ENCODE data around the gene ZNF680.
A peak's percentile ranks its signal among the peaks of the same experiment; 100 is the strongest.
"Not testable (repeated sequence)": the region's sequence is repeated elsewhere in the genome, so short reads cannot be mapped to it uniquely, and the experiment has no call there.

ZNF680 gene

DNA sequence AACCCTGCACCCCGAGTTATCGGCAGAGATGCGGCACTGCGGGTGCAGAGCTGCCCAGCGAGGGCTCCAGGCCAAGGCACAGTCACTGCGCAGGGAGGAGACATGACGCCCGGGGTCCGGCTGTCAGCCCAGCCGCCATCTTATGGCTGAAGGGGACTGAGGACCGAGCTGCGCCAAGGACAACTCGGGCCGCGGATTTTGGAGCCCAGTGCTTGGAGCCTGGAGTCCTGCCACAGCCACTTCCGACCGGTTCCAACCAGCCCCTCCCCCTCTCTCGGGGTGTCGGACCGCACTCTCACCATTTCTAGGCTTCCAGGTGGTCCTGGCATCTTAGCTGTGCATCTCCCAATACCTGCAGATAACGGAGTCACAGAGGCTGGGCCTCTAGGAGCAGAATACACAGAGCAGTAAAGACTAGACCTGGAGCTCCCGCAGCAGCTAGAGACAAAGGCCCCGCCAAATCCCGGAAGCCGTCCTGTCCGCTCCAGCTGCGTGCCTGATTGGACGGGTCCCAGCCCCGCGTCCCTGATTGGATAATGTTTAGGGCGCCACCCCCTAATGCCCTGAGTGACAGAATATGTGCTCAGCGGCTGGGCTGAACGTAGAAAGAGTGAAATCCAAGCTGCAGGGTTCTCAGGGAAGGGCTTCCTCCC lies at the start of gene ZNF680:
Gene ZNF680, minus strand, starts transcription at position 446 of the 653 bp plus-strand sequence. Its CDS starts 117 bp downstream, at position 329.
- Mint-ChIP-seq H3K4me3 (peak within 1 kb of the TSS; percentile 100), H3K9me3 (peaks cover 11 to 20% of the 10 kb centered on the region in 2 donors), H3K4me1 (peaks cover 26% of the 10 kb centered on the region), H3K27me3 (no peaks in the 10 kb centered on the region), H3K27ac (peak within 1 kb of the TSS; percentile 100)
- DNase-seq (peak; percentile 83 to 92), ATAC-seq (peak; percentile 100)

DNA sequence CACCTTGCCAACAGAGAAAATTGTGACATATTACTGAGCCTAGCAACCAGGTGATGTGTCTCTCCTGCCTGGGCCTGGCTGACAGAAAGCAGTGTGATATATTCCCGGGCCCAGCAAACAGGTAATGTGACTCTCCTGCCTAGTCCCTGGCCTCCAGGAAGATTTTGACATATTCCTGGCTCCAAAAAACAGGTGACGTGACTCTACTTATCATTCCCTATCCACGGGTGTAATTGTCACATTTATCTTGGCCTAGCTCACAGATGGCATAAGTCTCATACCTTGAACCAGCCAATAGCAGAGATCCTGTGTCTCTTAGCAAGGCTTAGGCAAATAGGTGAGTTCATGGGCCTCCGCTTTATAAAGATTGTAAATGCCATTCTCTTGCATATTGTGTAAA lies 49.6 kb upstream of the ZNF680 start:
- ATAC-seq, result no peak
- no peak for DNase-seq
- Mint-ChIP-seq H3K9me3 (peaks cover 0 to 7% of the 10 kb centered on the region in 2 donors), H3K4me1 (no peaks in the 10 kb centered on the region), H3K27ac (no peak overlapping the region), H3K27me3 (no peaks in the 10 kb centered on the region), H3K4me3 (no peak overlapping the region)

DNA sequence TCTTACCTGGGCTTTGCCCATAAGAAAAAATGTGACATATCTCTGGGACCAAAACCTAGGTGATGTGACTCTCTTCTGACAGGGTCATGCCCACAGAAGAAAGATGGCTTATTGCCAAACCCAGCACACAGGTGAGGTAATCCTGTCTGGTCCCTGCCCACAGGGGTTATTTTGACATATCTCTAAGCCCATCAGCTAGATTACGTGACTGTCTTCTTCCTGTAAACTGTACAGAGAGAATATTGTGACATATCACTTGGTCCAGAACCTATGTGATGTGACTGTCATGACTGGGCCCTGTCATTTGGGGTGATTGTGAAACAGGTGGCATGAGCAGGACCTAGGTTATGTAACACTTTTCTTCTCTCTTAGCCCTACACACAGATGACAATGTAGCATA lies 48.8 kb upstream of the ZNF680 start:
- Mint-ChIP-seq H3K4me3 (no peak overlapping the region), H3K27ac (no peak overlapping the region), H3K27me3 (no peaks in the 10 kb centered on the region), H3K4me1 (no peaks in the 10 kb centered on the region), H3K9me3 (peaks cover 0 to 7% of the 10 kb centered on the region in 2 donors)
- DNase-seq (no peak), ATAC-seq (no peak)

GRCh38 chr7:64610997-64611396 lies 48.1 kb upstream of the ZNF680 start:
- Mint-ChIP-seq H3K27ac (no peak overlapping the region), H3K27me3 (no peaks in the 10 kb centered on the region)

DNA sequence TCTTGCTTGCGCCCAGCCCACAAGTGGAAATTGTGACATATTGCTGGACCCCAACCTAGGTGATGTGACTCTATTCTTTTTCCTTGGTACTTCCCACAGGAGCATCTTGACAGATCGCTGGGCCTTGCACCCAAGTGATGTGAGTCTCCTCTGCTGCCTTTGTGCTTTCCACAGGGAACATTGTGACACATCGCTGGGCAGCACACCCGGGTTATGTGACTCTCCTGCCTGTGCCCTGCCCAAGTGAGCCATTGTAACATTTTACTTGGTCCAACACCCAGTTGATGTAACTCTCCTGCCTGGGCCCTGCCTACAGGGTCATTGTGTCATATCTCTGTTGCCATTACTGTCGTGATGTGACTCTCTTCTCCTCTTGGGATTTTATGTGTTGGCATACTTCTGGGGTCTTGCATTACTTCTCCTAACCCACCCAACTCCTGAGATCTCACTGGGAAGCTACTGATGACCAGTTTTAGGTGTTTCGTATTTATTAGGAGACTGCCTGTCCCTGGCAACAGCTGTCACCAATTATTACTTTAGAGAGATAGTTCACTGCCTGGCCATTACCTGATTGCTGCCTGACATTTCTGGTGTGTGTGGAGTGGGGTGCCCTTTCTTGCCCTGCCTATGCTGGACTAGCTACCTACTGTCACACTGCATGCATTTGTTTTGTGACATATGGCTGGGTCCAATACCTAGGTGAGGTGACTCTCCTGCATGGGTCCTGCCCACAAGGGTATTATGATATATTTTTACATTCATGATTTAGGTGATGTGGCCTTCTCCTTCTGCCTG lies 45.4 kb upstream of the ZNF680 start:
- Mint-ChIP-seq H3K27ac (no peak overlapping the region), H3K4me1 (no peaks in the 10 kb centered on the region), H3K27me3 (no peaks in the 10 kb centered on the region), H3K9me3 (peaks cover 4 to 15% of the 10 kb centered on the region in 2 donors), H3K4me3 (no peak overlapping the region)
- DNase-seq (no peak), ATAC-seq (no peak)

More at GRCh38 chr7:64610997-64611396, 48.1 kb upstream of the ZNF680 start:
- peaks cover 0 to 7% of the 10 kb centered on the region in 2 donors for H3K9me3 Mint-ChIP-seq
- H3K4me3 Mint-ChIP-seq, result no peak overlapping the region
- DNase-seq, result no peak
- no peak for ATAC-seq
- H3K4me1 Mint-ChIP-seq, result no peaks in the 10 kb centered on the region

GRCh38 chr7:64606385-64606784 lies 43.5 kb upstream of the ZNF680 start:
- ATAC-seq, result no peak
- DNase-seq, result no peak
- no peak overlapping the region for H3K4me3 Mint-ChIP-seq
- H3K27me3 Mint-ChIP-seq, result no peaks in the 10 kb centered on the region
- peaks cover 4 to 15% of the 10 kb centered on the region in 2 donors for H3K9me3 Mint-ChIP-seq
- no peaks in the 10 kb centered on the region for H3K4me1 Mint-ChIP-seq
- no peak overlapping the region for H3K27ac Mint-ChIP-seq

GRCh38 chr7:64603271-64603670 lies 40.4 kb upstream of the ZNF680 start:
- DNase-seq (no peak), ATAC-seq (no peak)
- no peaks in the 10 kb centered on the region for H3K4me1 Mint-ChIP-seq
- no peaks in the 10 kb centered on the region for H3K27me3 Mint-ChIP-seq
- no peak overlapping the region for H3K4me3 Mint-ChIP-seq
- no peak overlapping the region for H3K27ac Mint-ChIP-seq
- peaks cover 4 to 12% of the 10 kb centered on the region in 2 donors for H3K9me3 Mint-ChIP-seq

GRCh38 chr7:64602518-64602917 lies 39.6 kb upstream of the ZNF680 start:
- Mint-ChIP-seq H3K4me3 (no peak overlapping the region), H3K4me1 (no peaks in the 10 kb centered on the region), H3K27ac (no peak overlapping the region), H3K27me3 (no peaks in the 10 kb centered on the region), H3K9me3 (peaks cover 4 to 9% of the 10 kb centered on the region in 2 donors)
- DNase-seq (no peak), ATAC-seq (no peak)

DNA sequence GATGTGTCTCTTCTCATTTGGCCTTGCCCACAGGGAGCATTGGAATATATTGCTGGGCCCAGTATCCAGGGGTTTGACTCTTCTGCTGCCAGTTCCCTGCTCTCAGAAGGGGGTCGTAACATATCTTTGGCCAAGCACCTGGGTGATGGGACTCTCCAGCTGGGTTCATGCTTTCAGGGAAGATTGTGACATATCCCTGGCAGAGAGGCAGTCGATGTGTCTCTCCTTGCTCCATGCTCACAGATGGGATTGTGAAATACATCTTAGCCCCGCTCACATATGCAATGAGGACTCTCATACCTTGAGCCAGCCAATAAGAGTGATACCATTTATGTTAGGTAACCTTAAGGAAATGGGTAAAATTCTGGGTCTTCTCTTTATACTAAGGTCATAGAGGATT lies 39.2 kb upstream of the ZNF680 start:
- ATAC-seq (no peak), DNase-seq (no peak)
- no peaks in the 10 kb centered on the region for H3K27me3 Mint-ChIP-seq
- H3K4me1 Mint-ChIP-seq, result no peaks in the 10 kb centered on the region
- no peak overlapping the region for H3K4me3 Mint-ChIP-seq
- H3K9me3 Mint-ChIP-seq, result peaks cover 4 to 9% of the 10 kb centered on the region in 2 donors
- H3K27ac Mint-ChIP-seq, result no peak overlapping the region

GRCh38 chr7:64599359-64599758 lies 36.5 kb upstream of the ZNF680 start:
- no peaks in the 10 kb centered on the region for H3K9me3 Mint-ChIP-seq
- ATAC-seq (no peak), DNase-seq (no peak)
- H3K27me3 Mint-ChIP-seq, result no peaks in the 10 kb centered on the region
- H3K4me3 Mint-ChIP-seq, result no peak overlapping the region
- no peaks in the 10 kb centered on the region for H3K4me1 Mint-ChIP-seq
- H3K27ac Mint-ChIP-seq, result no peak overlapping the region

DNA sequence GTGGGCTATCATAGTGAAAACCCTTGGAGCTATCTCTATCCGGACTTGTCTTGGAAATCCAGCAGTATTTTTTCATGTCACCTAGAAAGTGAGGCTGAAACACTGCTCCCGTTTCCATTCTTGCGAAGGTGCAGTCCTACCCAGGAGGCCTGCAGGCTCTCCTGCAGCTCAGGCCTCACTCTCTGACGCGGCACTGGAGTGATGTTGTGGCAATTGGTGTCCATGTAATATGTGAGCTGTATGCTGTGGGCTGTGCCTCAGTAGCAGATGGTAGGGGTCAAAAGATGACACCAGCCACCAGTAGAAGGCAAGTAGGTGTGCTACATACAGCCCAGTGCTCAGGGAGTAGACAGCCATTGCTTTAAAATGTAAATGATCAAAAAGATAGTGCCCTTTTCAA lies 28.1 kb upstream of the ZNF680 start:
- Mint-ChIP-seq H3K27me3 (no peaks in the 10 kb centered on the region), H3K4me1 (no peaks in the 10 kb centered on the region), H3K4me3 (no peak overlapping the region), H3K9me3 (peaks cover 4 to 8% of the 10 kb centered on the region in 2 donors), H3K27ac (no peak overlapping the region)
- DNase-seq, result no peak
- no peak for ATAC-seq

DNA sequence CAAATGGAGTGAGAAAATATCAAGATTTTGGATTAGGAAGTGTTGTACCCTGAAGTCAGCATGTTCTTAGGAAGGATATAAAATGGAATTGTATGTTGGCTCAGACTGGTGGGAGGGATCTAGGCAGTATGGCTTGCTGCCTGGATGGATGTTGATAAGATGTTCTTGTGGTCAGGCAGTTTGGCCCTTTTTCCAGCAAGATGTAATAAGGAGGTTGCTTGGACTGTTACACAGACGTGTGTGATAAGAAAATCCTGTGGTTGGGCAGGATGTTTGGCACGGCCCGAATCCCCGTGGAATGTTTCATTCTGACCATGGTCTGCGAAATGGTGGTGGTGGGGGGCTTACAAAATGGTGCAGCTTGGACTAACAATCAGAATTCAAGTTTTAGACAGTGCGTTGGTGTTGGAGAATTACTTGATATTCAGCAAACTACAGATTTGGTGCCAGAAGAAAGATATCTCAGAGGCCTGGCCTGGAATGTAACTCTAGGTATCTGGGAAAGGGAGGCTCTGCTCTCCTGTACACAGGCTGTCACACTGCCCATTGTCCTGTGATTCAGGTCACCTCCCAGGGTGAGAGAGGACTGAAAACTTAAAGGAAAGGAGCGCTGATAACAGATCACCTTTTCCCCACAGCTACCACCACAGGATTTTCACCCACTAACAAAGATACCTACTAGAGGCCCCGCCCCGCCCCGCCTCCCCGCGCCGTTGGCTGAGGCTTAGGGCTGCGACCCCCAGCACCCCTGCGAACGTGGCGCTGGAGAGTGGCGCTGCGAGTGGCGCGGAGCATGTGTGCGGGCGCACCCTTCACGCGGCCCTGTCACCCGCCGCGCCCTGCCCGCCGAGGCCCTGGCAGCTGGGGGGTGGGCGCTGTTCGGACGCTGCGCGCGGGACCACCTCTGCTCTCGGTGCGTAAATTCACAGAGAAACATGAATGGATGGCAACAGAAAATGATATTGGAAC lies 19.3 kb upstream of the ZNF680 start:
- no peak overlapping the region for H3K27ac Mint-ChIP-seq
- no peaks in the 10 kb centered on the region for H3K27me3 Mint-ChIP-seq
- ATAC-seq, result no peak
- no peak for DNase-seq
- H3K9me3 Mint-ChIP-seq, result peaks cover 3 to 18% of the 10 kb centered on the region in 2 donors
- H3K4me3 Mint-ChIP-seq, result no peak overlapping the region
- no peaks in the 10 kb centered on the region for H3K4me1 Mint-ChIP-seq

- H3K27me3 Mint-ChIP-seq, result no peaks in the 10 kb centered on the region
Observed at GRCh38 chr7:64581391-64581790, 18.5 kb upstream of the ZNF680 start.

DNA sequence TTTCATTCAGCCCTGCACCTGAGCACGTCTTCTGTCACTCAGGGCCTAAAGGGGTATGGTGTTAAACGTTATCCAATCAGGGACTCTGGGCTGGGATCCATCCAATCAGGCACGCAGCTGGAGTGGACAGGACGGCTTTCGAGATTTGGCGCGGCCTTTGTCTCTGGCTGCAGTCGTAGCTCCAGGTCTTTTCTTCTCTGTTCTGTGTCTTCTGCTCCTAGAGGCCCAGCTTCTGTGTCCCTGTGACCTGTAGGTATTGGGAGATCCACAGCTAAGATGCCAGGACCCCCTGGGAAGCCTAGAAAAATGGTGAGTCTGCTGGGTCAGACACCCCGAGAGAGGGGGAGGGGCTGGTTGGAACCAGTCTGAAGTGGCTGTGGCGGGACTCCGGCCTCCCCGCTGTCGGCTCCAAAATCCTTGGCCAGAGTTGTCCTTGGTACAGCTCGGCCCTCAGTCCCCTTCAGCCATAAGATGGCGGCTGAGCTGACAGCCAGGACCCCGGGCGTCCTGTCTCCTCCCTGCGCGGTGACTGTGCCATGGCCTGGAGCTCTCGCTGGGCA lies 11.7 kb upstream of the ZNF680 start:
- no peak for ATAC-seq
- H3K9me3 Mint-ChIP-seq, result peaks cover 0 to 5% of the 10 kb centered on the region in 2 donors
- DNase-seq, result no peak
- peaks cover 11% of the 10 kb centered on the region for H3K4me1 Mint-ChIP-seq
- no peak overlapping the region for H3K27ac Mint-ChIP-seq
- peak overlapping the region in 1 of 2 donors; percentile 68 for H3K4me3 Mint-ChIP-seq
- peaks cover 19% of the 10 kb centered on the region for H3K27me3 Mint-ChIP-seq

More at GRCh38 chr7:64581391-64581790, 18.5 kb upstream of the ZNF680 start:
- H3K4me3 Mint-ChIP-seq, result no peak overlapping the region
- no peaks in the 10 kb centered on the region for H3K4me1 Mint-ChIP-seq
- DNase-seq (no peak), ATAC-seq (no peak)
- H3K27ac Mint-ChIP-seq, result no peak overlapping the region
- H3K9me3 Mint-ChIP-seq, result peaks cover 0 to 14% of the 10 kb centered on the region in 2 donors

- peaks cover 0 to 14% of the 10 kb centered on the region in 2 donors for H3K9me3 Mint-ChIP-seq
- H3K27me3 Mint-ChIP-seq, result peaks cover 24% of the 10 kb centered on the region
- ATAC-seq, H3K27ac Mint-ChIP-seq, DNase-seq: not testable (repeated sequence)
- H3K4me3 Mint-ChIP-seq, result peak overlapping the region; percentile 87 to 90
- H3K4me1 Mint-ChIP-seq, result peaks cover 19% of the 10 kb centered on the region
Observed at GRCh38 chr7:64570284-64570605, 7.4 kb upstream of the ZNF680 start.
